Glutamatergic neuron (in vitro differentiated cells): ENCODE data around the gene GCH1. TPM values are rescaled to one million over a fixed set of nuclear protein-coding genes. Genes with fewer than 3 reads are reported as not detected.

ENCODE experiments used
- DNase-seq: peaks from one replicate; pipeline ENCODE4 v3.0.0; 2022
- H3K27ac Mint-ChIP-seq: one replicate; pipeline ENCODE4 v1.8.0; 2020; ENCODE audit warnings: mild to moderate bottlenecking, mixed read lengths, inconsistent platforms; ENCODE audit not compliant: unreplicated experiment
- H3K27me3 Mint-ChIP-seq: one replicate; pipeline ENCODE4 v1.8.0; 2020; ENCODE audit warnings: mild to moderate bottlenecking, moderate library complexity, mixed read lengths, inconsistent platforms; ENCODE audit not compliant: unreplicated experiment
- H3K36me3 Mint-ChIP-seq: one replicate; pipeline ENCODE4 v1.8.0; 2020; ENCODE audit warnings: mild to moderate bottlenecking, mixed read lengths, inconsistent platforms; ENCODE audit not compliant: unreplicated experiment
- H3K4me1 Mint-ChIP-seq: one replicate; pipeline ENCODE4 v1.8.0; 2020; ENCODE audit warnings: mild to moderate bottlenecking, low read depth, mixed read lengths, inconsistent platforms; ENCODE audit not compliant: unreplicated experiment
- H3K4me3 Mint-ChIP-seq: one replicate; pipeline ENCODE4 v1.8.0; 2020; ENCODE audit warnings: mild to moderate bottlenecking, mixed read lengths, inconsistent platforms; ENCODE audit not compliant: unreplicated experiment
- H3K9me3 Mint-ChIP-seq: one replicate; pipeline ENCODE4 v1.8.0; 2020; ENCODE audit warnings: mild to moderate bottlenecking, moderate library complexity, mixed read lengths, inconsistent platforms; ENCODE audit not compliant: unreplicated experiment
- total RNA-seq: library from RNA; stranded (reverse); fragmentation: NEBNext Ultra II Directional; extraction: Animal tissue kit (Norgen Biotek cat#: 25700); gene quantifications from one replicate; pipeline ENCODE4 v1.2.1, GENCODE V29; 2021; ENCODE audit not compliant: unreplicated experiment
- TF ChIP-seq, protein P1 (sequence below): fragments of 200-600 bp; sonication (generic); IDR thresholded peaks from one replicate; pipeline ENCODE4 v1.5.0; 2021; ENCODE audit not compliant: partially characterized antibody, unreplicated experiment

Gene GCH1
- total RNA-seq, 1 donor from 2014 or later = 2.4 TPM

DNA sequence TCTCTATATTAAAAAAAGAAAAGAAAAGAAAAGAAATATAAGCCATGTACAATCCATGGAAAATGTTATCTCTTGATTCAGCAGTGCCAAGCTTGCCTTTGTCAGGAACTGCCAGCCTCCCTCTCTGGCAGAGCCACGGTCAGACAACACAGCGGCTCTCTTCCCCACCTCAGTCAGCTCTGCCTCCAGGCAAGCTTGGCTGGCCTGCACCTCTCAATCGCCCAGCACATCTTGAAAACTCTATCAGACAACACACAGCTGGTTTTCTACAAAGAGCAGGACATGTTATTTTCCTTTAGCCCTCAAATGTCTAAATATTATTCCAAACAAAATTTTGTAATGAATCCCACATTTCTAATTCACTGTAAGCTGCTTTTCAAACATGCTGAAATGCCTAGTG, 20.0 kb upstream of the GCH1 start:
- no peaks in the 10 kb centered on the region for H3K27me3 Mint-ChIP-seq
- TF ChIP-seq, protein P1, sequence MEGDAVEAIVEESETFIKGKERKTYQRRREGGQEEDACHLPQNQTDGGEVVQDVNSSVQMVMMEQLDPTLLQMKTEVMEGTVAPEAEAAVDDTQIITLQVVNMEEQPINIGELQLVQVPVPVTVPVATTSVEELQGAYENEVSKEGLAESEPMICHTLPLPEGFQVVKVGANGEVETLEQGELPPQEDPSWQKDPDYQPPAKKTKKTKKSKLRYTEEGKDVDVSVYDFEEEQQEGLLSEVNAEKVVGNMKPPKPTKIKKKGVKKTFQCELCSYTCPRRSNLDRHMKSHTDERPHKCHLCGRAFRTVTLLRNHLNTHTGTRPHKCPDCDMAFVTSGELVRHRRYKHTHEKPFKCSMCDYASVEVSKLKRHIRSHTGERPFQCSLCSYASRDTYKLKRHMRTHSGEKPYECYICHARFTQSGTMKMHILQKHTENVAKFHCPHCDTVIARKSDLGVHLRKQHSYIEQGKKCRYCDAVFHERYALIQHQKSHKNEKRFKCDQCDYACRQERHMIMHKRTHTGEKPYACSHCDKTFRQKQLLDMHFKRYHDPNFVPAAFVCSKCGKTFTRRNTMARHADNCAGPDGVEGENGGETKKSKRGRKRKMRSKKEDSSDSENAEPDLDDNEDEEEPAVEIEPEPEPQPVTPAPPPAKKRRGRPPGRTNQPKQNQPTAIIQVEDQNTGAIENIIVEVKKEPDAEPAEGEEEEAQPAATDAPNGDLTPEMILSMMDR = no peak
- no peak overlapping the region for H3K27ac Mint-ChIP-seq
- H3K4me1 Mint-ChIP-seq = peaks cover 3% of the 10 kb centered on the region
- H3K36me3 Mint-ChIP-seq = no peaks in the 10 kb centered on the region
- DNase-seq = no peak
- no peak overlapping the region for H3K4me3 Mint-ChIP-seq
- H3K9me3 Mint-ChIP-seq = no peaks in the 10 kb centered on the region

DNA sequence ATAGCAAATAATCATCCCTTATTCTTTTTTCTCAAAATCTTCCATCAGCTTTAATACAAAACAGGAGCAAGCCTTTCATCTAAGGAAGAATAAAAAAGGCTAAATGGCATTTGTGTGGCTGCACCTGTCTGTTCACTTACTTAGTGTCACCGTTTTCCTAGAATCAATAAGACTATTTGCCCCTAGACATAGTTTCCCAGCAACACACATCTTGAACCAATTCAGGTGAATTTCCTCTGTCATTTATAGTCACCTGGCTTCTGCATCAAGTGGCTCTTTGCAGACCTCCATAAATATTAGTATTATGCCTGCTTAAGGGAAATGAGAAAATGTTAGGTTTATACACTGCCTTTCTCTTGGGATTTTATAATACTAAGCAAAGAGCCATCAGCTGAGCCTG, 17.4 kb upstream of the GCH1 start:
- H3K4me1 Mint-ChIP-seq = no peaks in the 10 kb centered on the region
- TF ChIP-seq, protein P1 = no peak
- H3K36me3 Mint-ChIP-seq = no peaks in the 10 kb centered on the region
- H3K27me3 Mint-ChIP-seq = no peaks in the 10 kb centered on the region
- peaks cover 1% of the 10 kb centered on the region for H3K9me3 Mint-ChIP-seq
- no peak overlapping the region for H3K27ac Mint-ChIP-seq
- DNase-seq = no peak
- no peak overlapping the region for H3K4me3 Mint-ChIP-seq

DNA sequence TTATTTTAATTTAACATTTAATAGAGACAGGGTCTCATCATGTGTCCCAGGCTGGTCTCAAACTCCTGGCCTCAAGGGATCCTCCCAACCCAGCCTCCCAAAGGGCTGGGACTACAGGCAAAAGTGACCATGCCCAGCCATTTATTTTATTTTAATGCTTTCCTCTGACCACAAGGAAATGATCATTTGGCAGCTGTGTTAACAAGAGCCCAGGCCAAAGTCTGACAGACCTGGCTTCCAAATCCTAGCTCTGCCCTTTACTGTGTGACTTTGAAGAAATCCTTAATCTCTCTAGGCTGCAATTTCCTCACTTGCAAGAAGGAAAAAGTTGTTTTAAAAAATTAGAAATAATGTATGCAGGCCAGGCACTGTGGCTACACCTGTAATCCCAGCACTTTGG, 16.7 kb upstream of the GCH1 start:
- Mint-ChIP-seq H3K27ac (no peak overlapping the region), H3K27me3 (no peaks in the 10 kb centered on the region), H3K9me3 (peaks cover 1% of the 10 kb centered on the region)

DNA sequence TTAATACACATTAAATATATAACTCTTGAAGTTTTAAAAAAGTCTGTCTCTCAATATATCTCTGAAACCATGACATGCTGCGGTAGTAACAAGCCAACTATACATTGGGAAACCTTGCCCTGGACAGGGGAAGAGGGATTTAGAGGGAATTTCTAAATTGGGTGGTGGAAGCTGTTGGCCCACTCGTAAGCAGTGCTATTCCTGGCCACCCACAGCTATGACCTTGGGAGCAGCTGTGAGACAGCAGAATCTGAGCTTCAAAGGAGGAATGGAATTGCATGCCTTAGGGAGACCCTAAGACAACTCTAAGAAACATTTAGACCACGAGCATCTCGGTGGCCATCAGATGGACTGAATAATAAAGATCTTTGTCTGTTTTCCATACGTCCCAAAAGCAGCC, 15.8 kb upstream of the GCH1 start:
- H3K4me3 Mint-ChIP-seq = no peak overlapping the region
- DNase-seq = no peak
- no peaks in the 10 kb centered on the region for H3K27me3 Mint-ChIP-seq
- H3K9me3 Mint-ChIP-seq = peaks cover 1% of the 10 kb centered on the region
- H3K36me3 Mint-ChIP-seq = no peaks in the 10 kb centered on the region
- TF ChIP-seq, protein P1 = no peak
- H3K27ac Mint-ChIP-seq = no peak overlapping the region
- no peaks in the 10 kb centered on the region for H3K4me1 Mint-ChIP-seq

More for the DNA sequence above, 16.7 kb upstream of the GCH1 start:
- no peaks in the 10 kb centered on the region for H3K4me1 Mint-ChIP-seq
- no peaks in the 10 kb centered on the region for H3K36me3 Mint-ChIP-seq
- H3K4me3 Mint-ChIP-seq = no peak overlapping the region
- TF ChIP-seq, protein P1 = no peak
- no peak for DNase-seq

DNA sequence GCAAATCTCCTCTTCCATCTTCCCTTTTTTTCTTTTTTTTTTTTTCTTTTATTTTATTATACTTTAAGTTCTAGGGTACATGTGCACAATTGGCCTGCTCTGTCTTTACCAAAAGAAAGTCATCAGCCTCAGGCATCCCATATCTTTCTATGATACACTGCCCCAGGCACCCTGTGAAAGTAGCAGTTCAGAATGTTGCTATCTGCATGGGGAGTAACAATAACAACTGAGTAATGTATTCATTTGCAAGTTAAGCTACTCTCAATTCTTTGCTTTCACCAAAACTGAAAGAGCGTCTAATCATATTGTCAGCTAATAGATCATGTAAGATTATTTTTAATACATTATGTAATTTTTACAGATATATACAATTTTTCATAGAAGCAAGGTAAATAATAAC, 13.5 kb upstream of the GCH1 start:
- TF ChIP-seq, protein P1 = no peak
- Mint-ChIP-seq H3K27me3 (no peaks in the 10 kb centered on the region), H3K4me3 (no peak overlapping the region), H3K4me1 (no peaks in the 10 kb centered on the region), H3K36me3 (no peaks in the 10 kb centered on the region), H3K27ac (no peak overlapping the region), H3K9me3 (peaks cover 1% of the 10 kb centered on the region)
- no peak for DNase-seq
